Stimulated activated CD4-positive, alpha-beta T cell treated with anti-CD3 and anti-CD28 coated beads, Interleukin-4, amount 100 ng/mL, for 48 hours (primary cell): ENCODE results near the gene PPP2R2B.

Experiments
- DNase-seq, 2 donors: peaks; one replicate each; pipeline ENCODE4 v3.0.0-alpha.2; 2020; ENCODE audit warnings: low read depth in 2 of 2

Gene PPP2R2B

DNA sequence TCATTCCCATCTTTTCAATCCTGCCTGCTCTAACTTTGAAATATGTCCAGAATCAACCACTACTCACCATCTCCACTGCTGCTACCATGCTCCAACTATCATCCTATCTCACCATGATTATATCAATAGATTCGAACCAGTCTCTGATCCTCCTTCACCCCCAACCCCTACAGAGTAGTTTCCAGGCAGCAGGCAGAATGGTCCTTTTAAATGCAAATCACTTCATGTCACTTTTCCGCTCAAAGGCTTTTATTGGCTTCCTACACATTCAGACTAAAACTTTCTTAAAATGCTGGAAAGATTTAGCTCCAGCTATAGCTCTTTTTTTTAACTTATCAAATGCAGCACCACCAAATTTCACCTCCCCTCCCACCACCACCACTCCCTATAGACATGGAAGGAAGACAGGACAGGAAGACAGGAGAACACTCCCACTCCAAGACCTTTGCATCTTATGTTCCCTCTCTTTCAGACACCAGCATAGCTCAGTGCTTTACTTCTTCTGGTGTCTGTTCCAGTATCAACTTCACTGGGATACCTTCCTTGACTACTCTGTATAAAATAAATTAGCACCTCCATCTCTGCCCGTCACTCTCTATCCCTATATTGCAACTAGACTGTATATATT, 9.9 kb upstream of the PPP2R2B start:
- no peak for DNase-seq

DNA sequence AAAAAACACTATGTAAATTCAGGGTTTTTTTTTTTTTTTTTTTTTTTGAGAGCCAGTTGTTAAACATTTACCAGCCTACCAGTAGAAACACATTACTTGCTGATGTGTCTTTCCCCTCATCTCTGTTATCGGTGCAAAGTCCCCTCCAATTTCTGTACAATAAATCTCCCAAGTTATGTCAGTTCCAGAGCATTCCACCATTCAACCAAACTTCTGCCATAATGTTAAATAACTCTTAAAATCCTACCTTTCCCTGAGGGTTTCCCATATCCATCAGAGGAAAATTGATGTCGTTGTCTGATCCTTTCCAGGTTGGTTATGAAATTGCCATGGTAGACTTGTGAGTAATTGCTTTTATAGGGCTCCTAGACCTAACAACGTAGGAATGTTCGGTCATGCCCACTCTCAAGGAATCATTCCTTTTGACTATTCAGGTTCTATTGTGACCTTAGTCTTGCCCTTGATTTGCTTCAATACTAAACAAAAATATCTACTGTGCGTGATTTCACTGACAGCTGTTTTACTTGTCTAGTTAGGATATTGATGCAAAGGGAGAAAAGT, 5.6 kb upstream of the PPP2R2B start:
- no peak for DNase-seq

DNA sequence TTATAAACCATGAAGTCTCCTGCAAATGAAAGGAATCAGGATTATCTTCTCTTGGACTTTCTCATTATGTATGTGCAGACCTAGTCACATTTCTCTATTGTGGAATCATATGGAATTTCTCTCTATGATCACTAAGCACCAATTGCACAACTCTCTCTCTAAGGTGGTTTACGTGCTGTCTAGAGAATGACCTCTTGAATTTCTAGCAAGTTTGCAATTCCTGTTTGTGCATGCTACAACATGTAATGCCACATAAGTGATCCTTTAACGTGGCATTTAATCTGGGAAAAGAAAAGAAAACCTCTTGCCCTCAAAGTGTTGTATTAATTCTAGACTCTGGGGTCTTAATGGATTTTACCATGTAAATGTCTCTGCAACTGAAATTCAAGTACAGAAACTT, 5.0 kb upstream of the PPP2R2B start:
- no peak for DNase-seq

DNA sequence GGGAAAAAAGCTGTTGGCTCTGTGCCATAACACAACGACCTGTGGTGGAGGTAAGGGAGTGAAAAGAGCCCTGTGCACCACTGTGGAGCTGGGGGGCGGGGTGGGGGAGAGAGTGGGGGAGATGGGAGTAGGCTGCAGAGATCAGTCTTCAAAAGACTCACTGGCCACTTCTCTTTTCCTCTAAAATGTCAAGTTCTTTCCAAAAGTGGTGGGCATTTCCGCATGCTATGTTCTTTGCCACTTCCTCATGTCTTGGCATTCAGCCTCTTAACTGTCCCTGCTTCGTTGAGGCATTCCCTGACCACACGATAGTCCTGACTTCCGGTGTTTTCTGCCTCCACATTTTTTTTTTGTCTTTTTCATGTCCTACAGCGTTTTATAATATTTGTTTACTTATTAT, 2.4 kb upstream of the PPP2R2B start:
- no peak for DNase-seq

DNA sequence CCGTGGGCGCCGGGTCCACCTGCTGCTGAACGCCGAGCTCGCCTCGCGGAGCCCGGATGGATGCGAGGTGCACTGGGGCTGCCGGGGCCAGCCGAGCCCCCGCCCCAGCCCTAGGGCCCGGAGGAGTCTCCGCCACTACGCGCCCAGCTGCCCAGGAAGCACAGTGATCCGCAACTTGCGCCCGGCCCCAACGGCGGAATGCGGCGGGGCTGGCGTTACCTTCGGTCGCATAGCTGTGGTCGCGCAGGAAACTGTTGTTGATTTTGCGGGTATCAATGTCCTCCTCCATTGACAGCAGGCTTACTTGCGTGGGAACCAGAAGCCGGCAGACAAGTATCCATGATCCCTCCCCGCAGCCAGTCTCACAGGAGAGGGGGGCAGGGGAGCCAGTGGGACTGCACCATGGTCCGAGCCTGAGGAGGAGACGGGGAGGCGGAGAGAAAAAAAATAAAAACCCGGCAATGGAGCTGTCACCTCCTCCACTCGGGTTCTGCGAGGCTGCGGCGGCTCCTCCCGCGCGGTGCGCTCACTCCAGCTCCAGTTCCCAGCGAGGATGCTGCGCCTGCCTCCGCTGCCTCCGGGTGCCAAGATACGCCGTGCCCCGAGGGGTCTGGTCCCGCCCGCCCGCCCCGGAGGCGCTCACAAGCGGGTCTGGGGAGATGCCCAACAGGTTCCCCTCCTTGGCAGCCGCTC, 628 bp downstream of the PPP2R2B start:
- peak in 1 of 2 donors; percentile 3 for DNase-seq

DNA sequence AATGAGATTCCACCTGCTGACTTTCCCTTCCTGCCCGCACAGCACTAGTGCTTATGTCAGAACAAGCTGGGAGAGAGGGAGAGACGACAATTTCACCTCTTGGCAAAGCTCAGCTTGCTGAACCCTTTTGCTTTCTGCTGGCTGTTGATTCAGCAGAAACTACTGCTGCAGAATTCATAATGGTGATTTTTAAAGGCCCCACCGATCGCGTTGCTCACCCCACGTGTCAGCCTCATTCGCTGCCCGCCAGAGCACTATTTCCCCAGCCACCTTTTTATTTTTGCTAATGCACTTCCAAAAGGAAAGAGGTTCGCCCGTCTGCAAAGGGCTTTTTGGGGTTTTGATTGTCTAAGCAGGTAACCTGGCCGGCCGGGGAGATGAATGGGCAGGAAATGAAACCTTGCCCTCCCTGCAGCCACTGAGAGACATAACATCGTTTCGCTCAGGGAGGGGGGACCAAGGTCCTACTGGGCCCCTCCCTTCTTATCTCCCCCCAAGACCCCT, 1.3 kb downstream of the PPP2R2B start:
- DNase-seq: no peak

DNA sequence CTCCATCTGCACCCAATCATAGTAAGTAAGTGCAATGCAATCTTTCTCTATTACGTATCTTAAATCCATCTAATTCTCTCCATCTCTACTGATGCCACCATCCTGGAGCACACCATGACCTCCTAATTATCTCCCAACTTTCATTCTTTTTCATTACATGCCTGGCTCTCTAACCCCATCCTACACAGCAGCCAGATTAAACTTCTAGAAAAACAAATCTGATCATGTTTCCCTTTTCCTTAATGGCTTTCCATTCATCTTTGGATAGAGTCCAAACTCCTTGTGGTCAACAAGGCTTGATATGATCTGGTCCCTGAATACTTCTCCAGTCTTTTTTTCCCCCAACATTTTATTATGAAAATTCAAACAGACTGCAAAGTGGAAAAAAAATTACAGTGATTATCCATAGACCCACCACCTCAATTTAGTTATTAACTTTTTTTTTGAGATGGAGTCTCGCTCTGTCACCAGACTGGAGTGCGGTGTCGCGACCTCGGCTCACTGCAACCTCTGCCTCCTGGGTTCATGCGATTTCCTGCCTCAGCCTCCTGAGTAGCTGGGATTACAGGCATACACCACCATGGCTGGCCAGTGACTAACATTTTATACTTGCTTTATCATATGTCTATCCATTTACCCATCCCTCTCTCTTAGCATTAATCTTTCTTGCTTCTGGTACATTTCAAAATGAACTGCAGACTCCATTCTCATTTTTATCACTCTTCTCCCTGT, 5.2 kb downstream of the PPP2R2B start:
- no peak for DNase-seq

DNA sequence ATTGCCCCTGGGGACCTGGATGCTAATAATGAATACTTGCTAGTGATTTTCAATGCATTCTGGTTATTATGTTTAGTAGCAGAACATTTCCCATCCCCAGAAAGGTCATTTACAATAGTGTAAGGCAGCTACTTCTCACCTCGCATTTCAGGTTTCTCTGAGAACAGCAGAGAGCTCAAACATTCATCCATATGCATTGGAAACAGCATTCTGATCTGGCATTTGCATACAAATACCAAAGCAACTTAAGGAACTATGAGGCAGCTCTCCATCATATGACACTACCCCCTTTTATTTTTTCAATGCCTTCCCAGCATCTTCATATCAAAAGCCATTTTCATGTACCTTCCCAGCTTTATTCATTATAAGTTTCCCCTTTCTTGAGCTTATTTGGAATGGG, 6.4 kb downstream of the PPP2R2B start:
- no peak for DNase-seq

DNA sequence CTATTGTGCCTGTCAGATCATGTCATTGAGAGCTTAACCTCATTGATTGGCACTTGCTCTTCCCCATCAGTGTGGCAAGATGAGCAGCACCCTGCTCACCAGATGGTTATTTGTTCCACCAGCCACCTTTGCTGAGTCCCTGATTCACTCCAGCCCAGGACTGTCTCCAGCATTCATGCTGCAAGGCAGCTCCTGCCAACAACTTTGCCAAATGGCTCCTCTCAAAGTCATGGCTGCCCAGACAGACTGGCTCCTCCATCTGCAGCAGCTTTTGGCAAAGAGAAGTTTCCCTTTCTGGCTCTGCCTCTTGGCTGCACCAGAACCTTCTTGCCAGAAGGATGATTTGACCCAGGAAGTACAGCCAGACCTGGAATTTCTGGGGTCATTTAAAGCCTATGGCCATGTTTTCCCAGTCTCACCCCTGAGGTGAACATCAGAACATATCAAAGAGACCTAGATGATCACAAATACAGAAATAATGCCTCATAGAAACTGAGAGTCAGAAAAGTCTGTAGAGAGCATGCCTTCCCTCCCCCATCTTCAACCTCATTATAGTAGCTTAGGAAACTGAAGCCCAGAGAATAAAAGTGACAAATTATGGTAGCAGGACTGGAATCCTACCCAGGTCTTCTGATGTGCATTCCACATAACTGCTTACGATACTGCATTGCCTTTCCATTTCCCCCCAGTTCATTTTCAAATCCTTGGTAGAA, 10.4 kb downstream of the PPP2R2B start:
- no peak for DNase-seq

DNA sequence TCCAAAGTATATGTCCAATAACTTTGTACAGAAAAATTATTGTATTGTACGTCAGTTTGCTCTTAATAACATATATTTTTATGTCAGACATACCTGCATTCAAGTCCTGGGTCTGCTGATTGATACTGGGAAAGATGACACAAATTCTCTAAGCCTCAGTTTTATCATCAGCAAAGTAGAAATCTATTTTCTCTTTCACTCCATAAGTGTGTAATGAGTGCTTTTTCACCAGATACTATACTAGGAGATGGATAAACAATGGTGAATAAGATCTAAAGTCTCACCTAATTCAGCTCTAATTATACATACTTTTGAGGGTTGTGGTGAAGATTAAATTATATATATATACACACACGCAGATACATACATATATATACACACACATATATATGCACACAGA, 12.3 kb downstream of the PPP2R2B start:
- DNase-seq: no peak

DNA sequence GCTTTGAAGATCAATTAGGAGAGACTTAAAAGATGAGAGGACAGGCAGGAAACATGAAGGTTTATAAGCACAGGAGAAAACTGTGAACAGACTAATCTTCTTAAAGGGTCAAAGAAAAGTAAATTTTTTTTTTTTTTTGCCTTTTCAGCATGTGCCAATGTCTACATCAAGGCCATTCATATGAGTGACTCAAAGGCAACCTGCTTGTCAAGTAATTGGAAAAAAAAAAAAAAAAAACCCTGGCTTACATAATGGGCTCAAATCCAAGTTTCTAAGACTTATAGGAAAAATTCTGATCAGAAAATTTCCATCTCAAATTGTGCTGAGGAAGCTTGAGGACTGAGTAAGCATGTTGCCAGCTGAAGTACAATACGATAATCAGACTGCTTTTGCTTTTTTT, 15.9 kb downstream of the PPP2R2B start:
- DNase-seq: no peak

DNA sequence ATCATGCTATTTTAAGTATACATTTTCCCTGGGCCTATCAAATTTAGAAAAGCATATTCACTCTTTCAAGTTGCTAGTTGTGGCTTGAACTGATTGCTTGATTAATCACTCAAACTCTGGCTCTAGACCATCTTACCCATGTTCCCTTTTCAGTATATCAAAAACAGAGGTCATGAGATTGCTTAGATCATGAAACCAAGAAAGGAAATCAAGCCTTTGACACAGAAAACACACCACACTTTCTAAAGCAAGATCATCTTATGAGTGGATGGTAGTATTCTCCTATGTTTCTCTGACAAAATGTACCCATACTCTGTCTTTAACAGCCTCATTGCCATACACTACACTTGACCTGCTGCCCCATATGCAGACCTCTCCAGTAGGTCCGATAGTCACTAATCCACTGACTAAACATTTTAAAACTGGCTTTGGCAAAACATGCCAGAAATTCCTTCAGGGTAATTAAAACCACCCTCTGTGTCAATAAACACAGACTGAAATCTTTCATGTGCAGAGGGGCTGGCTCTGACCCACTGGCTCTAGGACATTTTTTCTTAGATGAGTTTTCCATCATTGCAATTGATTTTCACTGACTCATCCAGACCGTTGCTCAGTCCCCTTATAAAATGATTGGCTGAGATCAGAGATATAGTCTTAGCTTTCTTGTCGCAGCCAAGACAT, 18.2 kb downstream of the PPP2R2B start:
- DNase-seq: no peak

DNA sequence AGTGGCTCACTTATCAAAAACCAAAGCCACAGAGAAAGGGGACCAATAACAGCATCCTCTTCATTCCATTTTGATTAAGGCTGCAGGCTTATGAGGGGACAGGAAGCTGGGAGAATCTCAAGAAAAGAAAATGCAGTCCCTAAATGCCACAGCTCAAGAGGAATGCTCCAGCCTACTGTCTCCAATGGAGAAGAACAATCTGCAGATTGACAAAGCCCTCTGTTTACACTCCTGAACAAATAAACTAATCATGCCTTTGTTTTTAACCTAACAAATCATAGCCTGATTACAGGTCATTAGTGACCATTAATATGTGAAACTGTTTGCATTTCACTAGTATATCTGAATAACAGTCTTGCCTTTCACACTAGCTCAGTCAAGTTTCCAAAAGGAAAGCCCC, 26.5 kb downstream of the PPP2R2B start:
- DNase-seq: no peak

DNA sequence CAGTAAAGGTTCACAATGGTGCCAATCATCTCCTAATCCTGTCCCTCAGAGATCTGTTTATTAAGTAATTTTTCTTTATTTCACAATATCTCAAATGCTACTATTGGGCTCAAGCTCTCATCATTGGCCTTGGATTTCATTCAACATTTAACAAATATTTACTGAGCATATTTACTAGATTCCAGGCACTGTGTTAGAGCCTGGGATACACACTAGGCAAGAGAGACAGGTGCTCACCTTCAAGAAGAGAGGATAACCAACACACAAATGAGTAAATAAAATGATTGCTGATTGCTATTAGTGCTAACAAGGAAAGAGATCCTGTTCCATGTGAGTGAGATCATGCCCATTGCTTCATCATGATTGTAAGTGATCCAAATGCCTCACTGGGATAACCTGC, 27.4 kb downstream of the PPP2R2B start:
- no peak for DNase-seq

DNA sequence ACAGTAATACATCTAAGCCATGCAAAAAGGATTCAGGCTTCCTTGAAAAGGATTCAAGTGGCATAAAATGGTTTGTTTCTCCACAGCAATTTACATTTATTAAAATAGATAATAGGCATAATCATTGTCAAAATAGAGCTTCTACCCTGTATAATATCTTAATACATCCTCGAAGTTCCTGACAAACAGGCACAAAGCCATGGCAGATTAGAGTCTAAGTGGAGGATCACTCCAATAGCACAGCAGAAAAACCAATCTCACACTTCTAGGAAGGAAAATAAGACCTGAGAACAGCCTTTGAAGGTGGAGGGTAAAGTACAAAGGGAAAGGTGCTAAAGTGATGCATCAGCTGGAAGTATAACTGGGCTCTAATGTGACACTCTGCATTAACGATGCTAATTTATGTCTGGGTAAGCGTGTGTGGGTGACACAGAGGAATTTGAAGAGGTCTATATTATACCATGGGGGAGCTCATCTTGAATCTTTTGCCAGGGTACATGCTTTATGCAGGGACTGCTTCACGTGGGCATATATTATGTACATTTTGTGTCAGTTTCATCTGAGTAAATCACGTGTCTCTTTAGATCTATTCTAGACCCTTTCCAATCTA, 28.8 kb downstream of the PPP2R2B start:
- DNase-seq: no peak

DNA sequence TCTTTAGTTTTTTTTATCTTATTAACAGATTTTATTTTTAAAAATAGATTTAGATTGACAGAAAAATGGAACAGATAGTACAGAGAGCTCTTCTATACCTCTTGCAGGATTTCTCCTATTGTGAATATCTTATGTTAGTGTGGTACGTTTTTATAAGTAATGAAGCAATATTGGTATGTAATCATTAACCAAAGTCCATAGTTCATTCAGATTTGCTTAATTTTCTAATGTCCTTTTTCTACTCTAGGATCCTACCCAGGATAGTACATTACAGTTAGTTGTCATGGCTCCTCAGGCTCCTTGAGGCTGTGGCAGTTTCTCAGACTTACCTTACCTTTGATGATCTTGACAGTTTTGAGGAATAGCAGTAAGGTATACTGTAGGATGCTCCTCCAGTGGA, 30.4 kb downstream of the PPP2R2B start:
- no peak for DNase-seq

DNA sequence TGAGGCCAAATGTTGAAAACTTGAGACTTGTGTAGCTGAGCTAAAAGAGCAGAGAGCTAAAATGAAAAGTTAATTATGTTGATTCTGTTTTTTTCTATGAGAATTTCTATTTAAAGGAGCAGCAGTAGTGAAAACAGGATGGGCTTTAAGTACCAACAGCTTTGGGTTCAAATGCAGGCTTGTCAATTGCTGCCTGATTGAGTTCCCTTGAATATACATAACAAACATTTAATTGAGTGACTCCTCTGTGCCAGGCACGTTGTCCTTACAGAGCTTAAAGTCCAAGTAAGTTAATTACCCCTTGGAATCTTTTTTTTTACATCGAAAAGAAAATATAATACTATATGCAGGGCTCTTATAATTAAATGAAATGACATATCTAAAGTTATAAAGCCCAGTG, 38.5 kb downstream of the PPP2R2B start:
- no peak for DNase-seq

DNA sequence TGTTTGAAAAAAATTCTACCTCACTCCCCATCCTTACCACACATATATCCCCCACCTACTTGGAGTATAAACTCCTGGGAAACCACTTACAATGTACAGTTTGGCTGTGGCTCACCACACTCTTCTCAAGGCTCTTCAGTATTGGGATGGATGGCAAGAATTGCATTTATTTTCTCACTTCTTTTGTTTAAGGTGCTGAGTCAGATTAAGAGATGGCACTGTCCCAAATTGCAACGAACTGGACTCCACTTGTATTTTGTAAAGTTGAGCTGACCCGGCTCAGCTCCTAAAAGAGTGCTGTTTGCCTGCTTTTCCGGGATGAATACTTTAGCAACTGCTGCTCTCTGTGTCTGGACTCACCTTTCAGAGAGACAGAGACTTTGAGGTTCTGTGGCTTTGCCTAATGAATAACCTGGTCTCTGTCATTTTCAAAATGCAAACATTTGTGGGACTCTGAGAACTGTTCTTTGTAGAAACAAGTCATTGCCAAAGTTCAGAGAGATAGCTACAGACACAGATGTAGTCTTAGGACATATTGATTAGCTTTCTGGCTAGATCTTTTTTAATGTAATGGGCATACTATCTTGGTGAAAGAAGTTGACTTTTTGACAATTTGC, 42.2 kb downstream of the PPP2R2B start:
- DNase-seq: no peak

DNA sequence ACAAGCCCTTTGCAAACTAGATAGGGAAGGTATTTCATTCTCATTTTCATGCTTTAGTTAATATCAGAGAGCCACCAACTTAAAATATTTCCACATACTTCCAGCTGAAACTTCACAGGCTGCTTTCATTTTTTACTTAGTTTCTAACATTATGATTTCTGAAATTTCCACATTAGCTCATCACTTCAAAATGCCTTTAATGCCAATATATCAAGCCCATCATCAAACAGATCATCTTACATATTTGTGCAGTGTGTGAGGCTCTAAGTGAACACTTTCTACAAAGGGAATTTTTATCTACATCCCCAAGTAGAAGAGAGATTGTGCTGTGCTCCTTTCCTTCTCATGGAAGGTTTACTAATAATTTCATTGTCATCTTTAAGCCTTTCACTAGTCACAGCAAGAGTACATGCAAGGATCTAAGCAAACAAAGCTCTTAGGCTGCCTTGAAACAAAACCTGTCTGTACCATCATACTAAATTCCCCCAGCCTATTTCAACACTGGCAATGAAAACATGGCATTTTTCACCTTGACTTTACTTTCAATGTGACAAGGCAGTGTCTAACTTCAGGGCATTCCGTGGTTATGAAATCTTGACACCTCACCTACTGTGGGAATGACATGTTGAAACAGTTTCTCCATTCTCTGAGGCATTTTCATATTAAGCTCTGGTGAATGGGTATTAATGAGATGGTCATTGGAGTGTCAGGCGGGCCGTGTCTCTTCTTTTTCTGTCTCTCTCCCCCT, 45.4 kb downstream of the PPP2R2B start:
- no peak for DNase-seq

DNA sequence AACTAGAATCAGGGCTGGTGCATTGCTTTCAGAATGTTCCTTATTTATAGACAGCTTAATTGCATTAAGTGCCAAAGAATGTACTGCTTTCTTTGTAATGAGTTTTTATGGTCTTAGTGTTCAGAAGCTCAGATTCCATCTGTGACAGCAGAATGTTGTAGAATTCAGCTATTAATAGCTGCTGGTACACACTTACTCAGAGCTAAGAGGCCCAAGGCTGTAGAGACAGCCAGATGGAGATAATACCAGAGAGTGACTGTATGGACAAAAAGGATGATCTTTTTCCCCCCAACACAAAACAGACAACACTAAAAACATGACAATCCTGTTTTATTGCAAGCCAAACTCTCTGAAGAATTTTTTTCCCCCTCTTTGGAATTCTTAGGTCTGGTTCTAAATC, 50.2 kb downstream of the PPP2R2B start:
- no peak for DNase-seq
